Stimulated activated CD4-positive, alpha-beta T cell treated with anti-CD3 and anti-CD28 coated beads, Interleukin-1b, Interleukin-23, amount 100 ng/mL, for 4 hours (primary cell): ENCODE results near the gene CXCR1.
"Not testable (repeated sequence)": the region's sequence is repeated elsewhere in the genome, so short reads cannot be mapped to it uniquely, and the experiment has no call there.

Experiments
- DNase-seq, 2 donors: peaks; one replicate each; pipeline ENCODE4 v3.0.0-alpha.2; 2020; ENCODE audit warnings: low read depth in 2 of 2

The CXCR1 gene

DNA sequence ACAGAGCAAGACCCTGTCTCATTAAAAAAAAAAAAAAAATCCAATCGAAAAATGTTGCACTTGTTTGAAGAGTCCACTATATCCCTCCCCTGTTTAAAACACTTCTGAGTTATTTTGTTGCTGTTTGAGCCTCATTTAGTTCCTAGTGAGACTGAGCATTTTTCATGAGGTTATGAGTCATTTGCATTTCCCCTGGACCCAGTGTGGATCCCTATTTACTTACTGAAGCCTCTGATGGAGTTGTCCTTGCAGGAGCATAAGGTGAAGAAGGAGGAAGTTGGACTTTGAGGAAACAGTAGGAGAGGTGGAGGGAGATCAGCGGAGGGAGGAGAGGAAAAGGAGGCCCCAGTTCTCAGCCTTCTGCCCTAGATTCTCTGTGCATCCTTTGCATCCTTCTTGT lies 5.1 kb downstream of the CXCR1 start:
- DNase-seq, result no peak

DNA sequence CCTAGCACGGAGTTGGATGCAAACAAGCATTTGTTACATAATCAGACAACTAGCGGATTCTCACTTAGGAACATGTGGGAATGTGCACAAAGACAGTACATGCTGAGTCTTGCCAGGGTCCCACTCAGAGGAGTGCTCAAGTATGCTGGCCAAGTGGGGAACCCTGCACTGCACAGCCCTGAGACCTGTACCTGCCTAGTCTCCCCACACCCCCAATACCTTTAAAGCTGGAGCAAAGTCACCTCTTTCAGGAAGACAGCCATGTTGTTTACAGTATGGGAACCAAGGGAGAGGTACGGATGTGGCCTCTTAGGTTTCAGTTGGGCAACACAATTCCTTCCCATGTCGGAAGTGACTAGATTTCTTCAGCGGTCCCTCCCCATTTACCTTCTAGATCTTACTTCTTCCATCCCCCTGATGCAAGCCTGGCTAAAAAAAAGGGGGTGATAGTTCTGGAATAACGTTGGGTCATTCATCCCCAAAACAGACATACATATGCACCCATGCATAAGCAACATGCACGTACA lies 10.7 kb downstream of the CXCR1 start:
- DNase-seq, result no peak

DNA sequence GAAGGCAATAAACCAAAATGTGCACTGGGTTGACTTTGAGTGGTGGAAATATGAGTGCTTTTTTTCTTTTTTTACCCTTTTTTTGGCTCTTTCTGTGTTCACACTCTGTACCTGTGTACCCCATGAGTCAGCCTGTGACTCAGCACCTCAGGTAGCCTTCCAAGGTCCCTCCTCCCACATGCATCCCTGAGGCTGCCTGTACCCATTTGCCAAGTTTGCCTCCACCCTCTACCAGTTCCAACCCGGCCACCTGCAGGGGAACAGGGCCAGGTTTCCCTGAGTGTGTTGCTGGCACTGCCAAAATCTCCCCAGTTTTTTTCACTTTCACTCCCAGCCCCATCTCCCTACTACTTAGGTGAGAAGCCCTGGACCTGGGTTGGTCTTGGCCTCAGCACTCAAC lies 14.0 kb downstream of the CXCR1 start:
- DNase-seq, result no peak

DNA sequence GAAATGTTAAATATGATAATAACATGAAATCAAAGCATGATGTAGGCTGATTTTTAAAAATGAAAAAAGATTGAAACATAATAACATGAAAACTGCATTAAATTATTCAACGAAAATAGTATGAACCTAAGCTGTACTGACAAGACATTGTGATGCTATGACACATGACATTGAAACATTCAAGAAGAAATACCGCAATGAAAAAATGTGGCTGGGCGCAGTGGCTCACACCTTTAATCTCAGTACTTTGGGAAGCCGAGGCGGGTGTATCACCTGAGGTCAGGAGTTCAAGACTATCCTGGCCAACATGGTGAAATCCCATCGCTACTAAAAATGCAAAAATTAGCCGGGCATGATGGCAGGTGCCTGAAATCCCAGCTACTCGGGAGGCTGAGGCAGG lies 14.6 kb downstream of the CXCR1 start:
- no peak for DNase-seq

DNA sequence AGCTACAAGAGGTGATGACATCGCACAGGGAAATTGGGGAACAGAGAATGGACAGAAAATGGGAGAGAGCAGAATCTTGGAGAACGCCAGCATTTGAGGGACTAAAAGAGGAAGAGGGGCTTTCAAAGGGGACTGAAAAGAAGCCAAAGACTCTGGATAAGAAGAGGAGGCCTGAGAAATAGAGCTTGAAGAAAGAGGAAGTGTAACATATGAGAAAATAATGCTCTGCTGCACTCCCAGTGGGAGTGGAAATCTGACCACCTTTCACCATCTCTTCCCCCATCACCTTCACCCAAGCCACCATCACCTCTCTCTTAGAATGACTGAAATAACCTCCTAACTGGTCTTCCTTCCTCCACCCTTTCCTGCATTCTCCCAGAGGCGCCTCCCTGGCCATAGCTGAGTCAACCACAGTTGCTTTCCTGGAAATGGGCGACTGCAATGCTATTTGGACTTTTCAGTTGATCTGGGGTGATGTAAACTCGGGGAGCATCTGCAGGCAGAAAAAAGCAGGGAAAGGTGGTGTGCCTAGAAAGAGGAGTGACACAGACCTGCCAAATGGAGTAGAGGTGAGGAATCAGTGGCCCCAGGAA lies 16.8 kb downstream of the CXCR1 start:
- no peak for DNase-seq

DNA sequence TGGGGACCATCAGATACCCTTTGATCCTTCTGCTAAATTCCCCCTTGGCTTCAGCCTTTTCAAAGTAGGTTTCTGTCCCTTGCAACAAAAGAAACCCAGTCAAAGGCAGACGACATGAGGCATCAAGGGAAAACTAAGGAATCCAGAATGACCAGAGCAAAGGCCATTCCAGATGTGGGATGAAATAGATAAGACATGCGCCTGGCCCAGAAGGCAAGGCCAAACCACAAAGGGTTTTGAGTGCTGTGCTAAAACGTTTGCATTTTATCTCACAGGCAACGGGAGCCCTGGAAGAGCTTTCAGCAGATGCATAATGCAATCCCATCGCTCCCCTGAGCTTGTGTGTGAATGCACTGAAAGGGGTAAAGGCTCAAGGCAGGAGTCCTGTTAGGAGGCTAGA lies 17.7 kb downstream of the CXCR1 start:
- no peak for DNase-seq

DNA sequence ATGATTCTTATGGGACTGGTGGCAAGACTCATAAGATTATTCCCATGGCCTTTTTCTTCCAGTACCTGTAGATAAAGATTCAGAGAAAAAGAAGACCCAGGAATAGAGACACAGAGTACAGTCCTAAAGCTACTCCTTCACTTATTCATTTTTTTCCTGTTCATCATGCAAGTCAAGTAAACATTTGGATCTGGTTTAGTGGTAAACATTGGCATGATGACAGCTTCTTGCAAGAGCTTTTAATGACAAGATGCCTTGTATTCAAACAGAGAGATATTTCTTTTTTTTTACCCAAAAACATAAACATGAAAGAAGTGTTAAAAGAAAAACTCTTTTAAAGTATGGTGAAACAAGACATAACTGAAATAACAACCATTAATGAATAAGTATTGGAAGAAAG lies 20.7 kb downstream of the CXCR1 start:
- no peak for DNase-seq

DNA sequence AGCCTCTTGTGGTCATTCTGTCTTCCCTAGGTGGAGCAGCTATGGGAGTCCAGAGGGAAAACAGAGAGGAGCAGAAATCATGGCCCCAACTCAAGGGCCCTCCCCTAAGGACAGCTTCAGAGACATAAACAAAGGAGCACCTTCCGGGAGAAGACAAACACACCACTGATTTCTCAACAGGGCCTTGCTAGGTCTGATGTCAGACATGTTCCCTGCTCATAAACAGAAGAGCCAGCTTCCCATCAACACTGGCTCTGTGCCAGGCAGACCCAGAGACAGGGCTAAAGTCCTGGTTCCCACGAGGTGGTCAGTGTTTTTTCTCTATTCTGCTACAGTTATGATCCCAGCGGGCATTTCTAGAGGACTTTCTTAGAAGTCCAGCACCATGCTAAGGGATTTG lies 21.6 kb downstream of the CXCR1 start:
- DNase-seq, result no peak

DNA sequence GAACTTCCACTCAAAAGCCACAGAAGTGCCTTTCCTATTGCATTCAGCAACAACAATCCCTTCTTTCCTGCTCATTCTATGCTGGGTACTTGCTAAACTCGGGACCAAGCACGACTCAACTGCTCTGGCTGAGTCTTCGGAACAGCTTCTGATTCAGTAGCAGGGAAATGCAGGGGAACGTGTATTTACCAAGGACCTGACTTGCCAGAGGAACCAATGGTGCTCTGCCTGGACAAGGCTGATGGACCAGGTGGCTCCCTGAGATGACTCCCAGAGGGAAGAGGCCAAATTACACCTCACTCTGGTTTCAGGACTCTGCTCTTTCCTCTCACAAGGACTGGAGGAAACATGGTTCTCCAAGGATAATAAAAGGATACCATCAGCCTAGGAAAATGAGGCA lies 28.7 kb downstream of the CXCR1 start:
- no peak for DNase-seq

DNA sequence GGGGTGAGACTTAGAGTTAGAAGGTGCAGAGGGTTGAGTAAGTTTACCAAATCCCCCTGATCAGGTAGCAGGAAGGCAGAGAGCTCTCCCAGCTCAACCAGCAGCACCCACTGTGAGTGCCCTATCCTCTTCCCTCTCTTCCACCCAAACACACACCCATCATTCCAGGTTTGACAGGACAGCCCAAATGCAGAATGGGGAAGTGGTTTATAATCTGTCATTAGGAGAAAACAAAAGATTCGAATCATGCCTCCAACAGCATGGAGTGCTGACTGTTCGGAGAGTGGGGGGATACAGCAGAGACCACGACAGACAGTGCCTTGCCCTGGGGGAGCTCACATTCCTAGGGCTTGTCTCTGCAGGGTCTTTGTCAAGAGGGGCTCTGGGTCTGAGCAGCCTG lies 29.2 kb downstream of the CXCR1 start:
- DNase-seq, result no peak

DNA sequence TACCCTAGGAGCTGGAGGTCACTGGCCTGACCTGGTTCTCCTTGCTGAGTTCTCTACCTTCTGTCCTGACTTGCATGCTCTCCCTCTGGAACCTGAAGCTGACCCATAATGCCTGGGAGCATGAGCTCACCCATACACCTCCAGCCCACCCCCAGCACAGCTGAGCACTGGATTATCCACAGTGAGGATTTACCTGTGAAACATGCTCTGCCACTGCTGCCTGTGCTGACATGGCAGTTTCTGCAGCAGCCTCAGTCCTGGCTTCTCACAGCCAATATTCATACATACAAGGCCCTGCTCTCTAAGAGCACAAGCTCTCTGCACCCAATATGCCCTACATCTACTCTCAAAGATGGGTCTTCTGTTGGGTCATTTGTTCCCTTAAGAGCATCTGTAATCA lies 35.9 kb downstream of the CXCR1 start:
- DNase-seq, result no peak

DNA sequence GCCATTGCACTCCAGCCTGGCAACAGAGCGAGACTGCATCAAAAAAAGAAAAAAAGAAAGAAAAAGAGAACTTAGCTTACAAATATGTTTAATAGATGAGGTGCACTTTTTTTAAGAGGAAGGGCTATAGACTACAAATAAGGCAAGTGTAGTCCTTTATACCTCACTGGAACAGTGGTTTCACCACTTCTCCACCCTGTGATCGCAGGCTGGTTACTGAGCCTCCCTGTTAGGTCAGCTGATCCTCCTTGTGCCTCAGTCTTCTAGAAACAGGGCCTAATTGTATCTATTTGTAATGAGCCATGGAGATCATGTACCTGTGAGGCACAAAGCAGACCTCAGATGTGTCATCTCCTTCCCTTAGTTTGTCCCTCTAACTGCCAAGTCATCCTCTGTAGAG lies 36.4 kb downstream of the CXCR1 start:
- DNase-seq, result no peak

DNA sequence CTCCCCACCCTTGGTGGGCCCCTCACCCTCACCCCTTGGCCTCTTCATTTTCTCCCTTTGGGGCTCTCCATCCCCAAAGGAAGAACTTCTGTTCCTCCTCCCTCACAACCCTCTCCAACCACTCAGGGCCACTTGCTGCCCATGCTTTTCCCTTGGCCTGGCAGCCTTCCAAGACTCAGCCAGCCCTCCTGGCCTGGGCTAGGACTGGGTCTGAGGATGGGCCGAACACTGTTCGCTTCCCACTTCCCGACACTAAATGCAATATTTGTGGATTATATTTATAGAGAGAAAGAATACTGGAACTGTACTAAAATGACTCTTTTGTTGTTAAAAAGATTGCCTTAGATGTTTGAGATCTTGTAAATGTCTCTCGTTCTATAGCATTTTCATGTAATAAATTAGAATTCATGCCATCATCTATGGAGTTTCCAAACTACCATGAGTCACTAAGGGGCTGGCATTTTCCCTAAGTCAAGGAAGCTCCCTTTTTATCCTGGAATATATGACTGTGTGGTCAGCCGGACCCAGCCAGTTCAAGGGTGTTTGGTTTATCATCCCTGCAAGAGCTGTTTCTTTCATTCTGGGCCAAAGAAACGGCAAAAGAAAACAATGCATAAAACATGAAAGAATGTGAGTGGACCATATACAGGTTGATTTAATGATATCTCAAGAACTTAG lies 37.2 kb downstream of the CXCR1 start:
- DNase-seq, result no peak

DNA sequence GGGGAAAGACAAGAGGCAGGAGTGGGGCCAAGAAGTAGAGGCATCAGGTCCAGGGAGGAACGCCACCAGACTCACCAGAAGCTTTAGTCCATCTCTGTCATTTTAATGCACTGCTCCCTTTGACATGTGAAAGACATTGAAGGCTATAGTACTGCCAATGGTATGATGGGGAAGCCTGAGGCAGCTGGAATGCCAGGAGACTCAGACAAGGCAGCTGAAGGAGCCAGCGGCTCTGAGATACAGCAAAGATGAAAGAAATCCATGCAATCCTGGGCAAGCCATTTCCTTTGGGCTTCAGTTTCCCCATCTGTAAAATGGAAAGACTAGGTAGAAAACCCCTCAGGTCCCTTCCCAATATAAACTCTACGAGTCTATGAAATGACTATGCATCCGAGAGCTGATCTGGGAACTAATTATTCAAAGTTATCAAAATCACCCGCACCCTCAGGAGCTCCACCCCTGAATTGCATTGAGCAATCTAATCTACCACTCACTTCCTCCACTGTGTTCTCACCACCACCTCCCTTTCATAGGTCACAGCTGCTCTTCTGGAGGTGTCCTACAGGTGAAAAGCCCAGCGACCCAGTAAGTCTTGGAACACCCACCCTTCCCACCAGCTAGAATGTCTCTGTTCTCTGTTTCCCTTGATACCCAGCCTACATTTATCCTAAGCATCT lies 37.8 kb downstream of the CXCR1 start:
- no peak for DNase-seq

DNA sequence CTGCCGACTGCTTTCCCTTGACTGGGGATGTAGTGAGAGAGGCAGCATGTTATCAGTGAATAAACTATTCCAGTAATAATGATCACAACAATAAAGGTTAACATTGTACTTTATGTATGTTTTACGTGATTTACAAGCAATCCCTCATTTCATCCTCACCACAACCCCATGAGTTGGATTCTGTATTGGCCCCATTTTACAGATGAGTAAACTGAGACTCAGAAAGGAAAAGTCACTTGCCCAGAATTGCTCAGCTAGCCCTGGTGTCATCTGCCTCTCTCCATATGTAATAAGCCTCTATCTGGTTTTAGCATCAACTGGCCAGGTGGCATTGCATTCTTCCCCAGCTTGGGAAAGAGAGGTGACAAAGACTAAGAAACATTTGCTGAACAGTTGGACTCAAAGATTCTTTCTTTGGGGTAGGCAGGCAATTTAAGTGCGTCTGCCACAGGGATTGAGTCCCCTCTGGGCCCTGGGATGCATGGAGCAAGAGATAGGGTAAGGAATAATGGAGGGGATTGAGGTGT lies 38.8 kb downstream of the CXCR1 start:
- DNase-seq, result no peak

DNA sequence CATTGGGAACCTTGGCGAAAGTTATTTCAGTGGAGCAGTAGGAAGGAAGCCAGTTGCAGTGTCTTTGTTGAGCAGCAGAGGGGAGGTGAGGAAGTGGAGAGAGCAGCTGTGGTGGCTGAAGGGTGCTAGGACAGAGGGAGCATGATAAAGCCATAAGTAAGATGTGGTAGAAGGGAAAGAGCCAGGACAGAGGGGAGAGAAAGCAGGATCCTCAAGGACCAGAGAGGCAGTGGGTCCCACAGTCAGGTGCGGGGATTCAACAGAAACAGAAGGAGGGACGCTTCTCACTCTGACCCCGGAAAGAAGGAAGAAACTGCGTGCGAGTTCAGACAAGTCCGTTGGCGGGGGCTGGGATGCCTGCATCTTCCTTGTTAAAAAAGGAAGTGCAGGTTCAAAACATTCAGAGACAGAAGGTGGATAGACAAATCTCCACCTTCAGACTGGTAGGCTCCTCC lies 41.1 kb downstream of the CXCR1 start, which contains the start of gene CXCR2:
Gene CXCR2 (plus strand): TSS at position 403 of the 455 bp plus-strand sequence. CDS start 8,774 bp downstream, outside the sequence.
- DNase-seq, result no peak

DNA sequence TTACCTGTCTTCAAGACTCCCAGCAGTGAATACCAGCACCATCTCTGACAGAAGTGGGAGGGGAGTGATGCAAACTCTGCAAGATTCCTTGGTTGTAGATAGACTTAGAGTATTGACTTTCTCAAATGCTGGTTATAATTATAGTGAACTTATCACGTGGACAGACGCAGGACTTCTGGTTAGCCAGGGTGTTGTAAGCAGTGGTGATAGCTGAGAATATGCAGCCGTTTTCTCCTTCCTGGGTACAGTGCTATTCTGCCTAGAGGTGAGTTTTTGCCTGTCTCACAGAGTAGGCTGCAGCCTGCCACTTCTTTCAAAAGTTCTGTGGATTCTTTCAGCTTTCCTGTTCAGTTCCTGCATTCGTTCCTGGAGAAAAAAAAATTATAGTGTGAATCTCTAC lies 41.7 kb downstream of the CXCR1 start:
- DNase-seq, result no peak

DNA sequence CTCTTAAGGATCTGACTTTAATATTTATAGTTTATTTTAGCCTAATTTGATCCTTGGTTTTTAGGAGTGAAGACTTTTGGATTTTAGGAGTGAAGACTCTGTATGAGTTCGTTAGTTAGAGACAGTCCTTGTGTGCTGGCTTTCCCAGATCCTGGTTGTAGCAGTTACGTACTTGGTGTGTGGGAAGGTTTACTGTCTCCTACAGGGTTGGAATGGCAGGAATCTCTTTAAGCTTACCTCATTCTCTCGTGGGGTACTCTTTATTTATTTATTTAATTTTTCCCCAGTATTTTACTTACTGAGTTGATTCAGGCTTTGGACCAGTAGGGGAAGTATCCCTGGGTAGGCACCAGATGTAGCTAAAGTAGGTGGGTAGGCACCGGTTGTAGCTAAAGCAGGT lies 42.8 kb downstream of the CXCR1 start:
- DNase-seq, result no peak

DNA sequence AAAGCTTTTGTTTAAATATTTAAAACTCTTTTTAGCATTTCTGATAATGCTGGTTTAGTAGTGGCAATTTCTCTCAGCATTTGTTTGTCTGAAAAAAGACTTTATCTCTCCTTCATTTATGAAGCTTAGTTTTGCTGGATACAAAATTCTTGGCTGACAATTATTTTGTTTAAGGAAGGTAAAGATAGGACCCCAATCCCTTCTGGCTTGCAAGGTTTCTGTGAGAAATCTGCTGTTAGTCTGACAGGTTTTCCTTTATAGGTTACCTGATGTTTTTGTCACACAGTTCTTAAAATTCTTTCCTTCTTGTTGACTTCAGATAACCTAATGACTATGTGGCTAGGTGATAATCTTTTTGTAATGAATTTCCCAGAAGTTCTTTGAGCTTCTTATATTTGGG lies 44.5 kb downstream of the CXCR1 start:
- not testable (repeated sequence) for DNase-seq

DNA sequence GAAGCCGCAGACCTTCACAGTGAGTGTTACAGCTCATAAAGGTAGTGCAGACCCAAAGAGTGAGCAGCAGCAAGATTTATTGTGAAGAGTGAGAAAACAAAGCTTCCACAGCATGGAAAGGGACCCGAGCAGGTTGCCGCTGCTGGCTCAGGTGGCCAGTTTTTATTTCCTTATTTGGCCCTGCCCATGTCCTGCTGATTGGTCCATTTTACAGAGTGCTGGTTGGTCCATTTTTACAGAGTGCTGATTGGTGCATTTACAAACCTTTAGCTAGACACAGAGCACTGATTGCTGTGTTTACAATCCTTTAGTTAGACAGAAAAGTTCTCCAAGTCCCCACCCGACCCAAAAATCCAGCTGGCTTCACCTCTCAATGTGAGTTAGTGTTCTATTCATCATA lies 45.0 kb downstream of the CXCR1 start:
- DNase-seq, result not testable (repeated sequence)
